ENCODE measurements around the gene NSFL1C. TPM values are rescaled to one million over a fixed set of nuclear protein-coding genes. Genes with fewer than 3 reads are reported as not detected.

Gene NSFL1C
- total and polyA plus RNA-seq, 8 donors: 60.5 to 96.9 (median 92.9) TPM

DNA sequence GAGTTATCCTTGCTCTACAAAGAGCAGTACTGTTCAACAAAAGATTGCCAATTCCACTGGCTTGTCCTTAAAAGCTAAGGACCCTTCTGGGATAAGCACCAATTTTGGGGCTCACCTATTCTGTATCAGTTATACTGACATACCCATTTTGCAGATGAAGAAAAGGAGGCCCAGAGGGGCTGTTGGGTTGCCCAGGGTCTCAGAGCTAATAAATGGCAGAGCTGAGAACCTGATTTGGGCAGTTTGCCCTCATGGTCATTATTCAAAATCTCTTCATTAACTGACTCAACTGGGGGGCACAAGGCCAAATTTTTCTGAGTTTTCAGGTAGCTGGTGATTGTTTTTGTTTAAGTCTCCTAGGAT lies 31.3 kb downstream of the NSFL1C start:
- DNase-seq: no peak
- H3K27me3 ChIP-seq: no peaks in the 10 kb centered on the region
- H3K36me3 ChIP-seq: peaks cover 0 to 12% of the 10 kb centered on the region in 2 donors
- intact Hi-C loops (cut with DNase I): no loop called here
- peak overlapping the region in 1 of 2 donors; percentile 62 for H3K27ac ChIP-seq
- ATAC-seq: no peak
- H3K4me3 ChIP-seq: no peak overlapping the region
- H3K4me1 ChIP-seq: peaks cover 0 to 25% of the 10 kb centered on the region in 2 donors
- no peaks in the 10 kb centered on the region for H3K9me3 ChIP-seq
- TF ChIP-seq, protein P1, sequence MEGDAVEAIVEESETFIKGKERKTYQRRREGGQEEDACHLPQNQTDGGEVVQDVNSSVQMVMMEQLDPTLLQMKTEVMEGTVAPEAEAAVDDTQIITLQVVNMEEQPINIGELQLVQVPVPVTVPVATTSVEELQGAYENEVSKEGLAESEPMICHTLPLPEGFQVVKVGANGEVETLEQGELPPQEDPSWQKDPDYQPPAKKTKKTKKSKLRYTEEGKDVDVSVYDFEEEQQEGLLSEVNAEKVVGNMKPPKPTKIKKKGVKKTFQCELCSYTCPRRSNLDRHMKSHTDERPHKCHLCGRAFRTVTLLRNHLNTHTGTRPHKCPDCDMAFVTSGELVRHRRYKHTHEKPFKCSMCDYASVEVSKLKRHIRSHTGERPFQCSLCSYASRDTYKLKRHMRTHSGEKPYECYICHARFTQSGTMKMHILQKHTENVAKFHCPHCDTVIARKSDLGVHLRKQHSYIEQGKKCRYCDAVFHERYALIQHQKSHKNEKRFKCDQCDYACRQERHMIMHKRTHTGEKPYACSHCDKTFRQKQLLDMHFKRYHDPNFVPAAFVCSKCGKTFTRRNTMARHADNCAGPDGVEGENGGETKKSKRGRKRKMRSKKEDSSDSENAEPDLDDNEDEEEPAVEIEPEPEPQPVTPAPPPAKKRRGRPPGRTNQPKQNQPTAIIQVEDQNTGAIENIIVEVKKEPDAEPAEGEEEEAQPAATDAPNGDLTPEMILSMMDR (IDR thresholded peaks at IDR 0.05): no peak

DNA sequence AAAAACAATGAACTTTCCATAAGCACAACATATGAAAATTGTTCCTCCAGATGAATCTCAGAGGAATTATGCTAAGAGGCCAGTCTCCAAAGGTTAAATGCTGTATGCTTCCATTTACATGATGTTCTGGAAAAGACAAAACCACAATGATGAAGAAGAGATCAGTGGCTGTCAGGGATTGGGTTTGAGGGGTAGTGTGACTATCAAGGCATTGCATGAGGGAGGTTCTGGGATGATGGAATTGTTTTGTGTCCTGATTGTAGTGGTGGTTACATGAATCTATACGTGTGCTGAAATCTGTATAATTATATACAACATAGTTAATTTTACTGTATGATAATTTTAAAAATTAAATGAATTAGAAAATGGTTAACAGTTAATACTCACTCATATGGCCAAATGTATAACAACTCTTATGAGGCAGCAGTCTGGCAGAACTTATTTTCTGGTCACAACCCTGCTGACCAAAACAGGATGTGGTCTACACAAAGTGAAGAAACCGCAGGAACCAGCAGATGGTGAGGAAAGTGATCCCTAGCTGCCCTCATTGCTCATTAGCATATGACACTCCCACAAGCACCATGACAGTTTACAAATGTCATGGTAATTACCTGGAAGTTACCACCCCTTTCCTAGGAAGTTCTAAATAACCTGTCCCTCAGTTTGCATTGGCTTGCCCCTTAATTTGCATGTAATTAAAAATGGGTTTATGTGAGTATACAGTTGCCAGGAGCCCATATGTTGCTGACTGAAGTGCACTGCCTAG lies 31.9 kb downstream of the NSFL1C start:
- H3K27ac ChIP-seq: peak overlapping the region in 1 of 2 donors; percentile 62
- H3K27me3 ChIP-seq: no peaks in the 10 kb centered on the region

DNA sequence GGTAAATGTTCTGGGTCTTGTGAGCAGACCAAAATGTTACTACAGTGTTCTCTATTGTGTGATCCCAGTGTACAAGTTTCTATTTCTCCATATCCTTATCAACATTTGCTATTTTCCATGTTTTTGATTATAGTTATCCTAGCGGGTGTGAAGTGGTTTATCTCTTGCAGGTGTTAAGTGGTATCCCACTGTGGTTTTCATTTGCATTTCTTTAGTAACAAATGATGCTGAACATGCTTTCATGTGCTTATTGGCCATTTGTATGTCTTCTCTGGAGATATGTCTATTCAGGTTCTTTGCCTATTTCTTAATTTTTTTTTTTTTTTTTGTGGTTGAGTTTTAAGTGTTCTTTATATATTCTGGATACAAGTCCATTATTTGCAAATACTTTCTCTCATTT lies 35.5 kb downstream of the NSFL1C start:
- Histone ChIP-seq H3K36me3 (no peaks in the 10 kb centered on the region), H3K27ac (no peak overlapping the region), H3K4me3 (no peak overlapping the region), H3K4me1 (peaks cover 0 to 25% of the 10 kb centered on the region in 2 donors), H3K27me3 (no peaks in the 10 kb centered on the region), H3K9me3 (no peaks in the 10 kb centered on the region)
- TF ChIP-seq, protein P1 (IDR thresholded peaks at IDR 0.05): no peak
- intact Hi-C loops (cut with DNase I): no loop called here
- DNase-seq (no peak), ATAC-seq (no peak)

More for the DNA sequence above, 31.9 kb downstream of the NSFL1C start:
- DNase-seq (peak in 2 of 4 donors; percentile 21 to 64), ATAC-seq (peak; percentile 67)
- peaks cover 0 to 6% of the 10 kb centered on the region in 2 donors for H3K36me3 ChIP-seq
- intact Hi-C loops (cut with DNase I): no loop called here
- no peak overlapping the region for H3K4me3 ChIP-seq
- TF ChIP-seq, protein P1 (IDR thresholded peaks at IDR 0.05): no peak
- H3K4me1 ChIP-seq: peaks cover 0 to 25% of the 10 kb centered on the region in 2 donors
- H3K9me3 ChIP-seq: no peaks in the 10 kb centered on the region

DNA sequence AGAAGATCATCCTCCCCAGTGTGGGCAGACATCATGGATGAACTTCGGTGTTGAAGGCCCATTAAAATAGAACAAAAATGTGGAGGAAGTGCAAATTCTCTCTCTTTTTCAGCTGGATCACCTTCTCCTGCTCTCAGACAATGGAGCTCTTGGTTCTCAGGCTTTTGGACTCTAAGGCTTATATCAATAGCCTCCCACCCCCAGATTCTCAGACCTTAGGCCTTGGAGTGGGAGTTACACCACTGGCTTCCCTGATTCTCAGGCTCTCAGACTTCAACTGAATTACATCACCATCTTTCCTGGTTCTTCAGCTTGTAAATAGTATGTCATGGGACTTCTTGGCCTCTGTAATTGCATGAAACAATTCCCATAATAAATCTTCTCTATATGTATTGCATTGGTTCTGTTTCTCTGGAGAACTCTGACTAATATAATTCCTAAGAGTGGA lies 36.6 kb downstream of the NSFL1C start:
- intact Hi-C loops (cut with DNase I): no loop called here
- Histone ChIP-seq H3K36me3 (no peaks in the 10 kb centered on the region), H3K27me3 (no peaks in the 10 kb centered on the region), H3K9me3 (no peaks in the 10 kb centered on the region), H3K4me1 (peaks cover 0 to 16% of the 10 kb centered on the region in 2 donors), H3K27ac (no peak overlapping the region), H3K4me3 (no peak overlapping the region)
- no peak for DNase-seq
- TF ChIP-seq, protein P1 (IDR thresholded peaks at IDR 0.05): no peak
- no peak for ATAC-seq

DNA sequence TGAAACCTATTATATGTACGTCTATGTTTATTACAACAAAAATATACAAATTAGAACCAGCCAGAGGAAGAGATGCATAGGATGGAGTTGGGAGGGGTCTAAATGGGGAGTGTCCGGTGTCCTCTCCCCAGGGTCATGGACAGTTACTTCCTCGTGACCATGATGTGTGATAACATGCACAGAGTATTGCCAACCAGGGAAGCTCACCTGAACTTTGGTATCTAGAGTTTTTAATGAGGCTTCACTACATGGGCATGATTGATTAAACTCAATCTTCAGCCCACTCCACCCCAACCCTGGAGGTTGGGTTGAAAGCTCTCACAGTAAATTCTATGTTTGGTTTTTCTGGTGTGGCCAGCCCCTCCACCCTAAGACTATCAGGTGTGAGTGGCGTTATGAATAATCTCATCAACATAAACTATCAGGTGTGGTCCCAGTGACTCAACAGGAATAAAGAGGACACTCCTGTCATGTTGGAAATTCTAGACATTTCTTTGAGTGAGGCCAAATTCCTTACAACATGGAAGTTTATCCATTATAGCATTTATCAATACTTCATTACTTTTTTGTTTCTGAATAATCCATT lies 37.4 kb downstream of the NSFL1C start:
- Histone ChIP-seq H3K9me3 (no peaks in the 10 kb centered on the region), H3K36me3 (no peaks in the 10 kb centered on the region), H3K4me3 (no peak overlapping the region), H3K27me3 (no peaks in the 10 kb centered on the region), H3K27ac (no peak overlapping the region), H3K4me1 (peaks cover 0 to 8% of the 10 kb centered on the region in 2 donors)
- intact Hi-C loops (cut with DNase I): no loop called here
- TF ChIP-seq, protein P1 (IDR thresholded peaks at IDR 0.05): no peak
- ATAC-seq: no peak
- DNase-seq: no peak
